HG02885 (cell line): ENCODE measurements around the gene ASIC4.

Source experiments
- ATAC-seq: cut with Tn5 transposase; IDR thresholded peaks from one replicate; pipeline ENCODE4 v1.9.1; 2021; ENCODE audit warnings: mild to moderate bottlenecking; ENCODE audit not compliant: unreplicated experiment, poor library complexity

ASIC4 gene

GRCh38 chr2:219514196-219514761, at the start of gene ASIC4:
Gene ASIC4, plus strand, starts transcription at chr2:219514482. Its CDS starts 243 bp downstream, at chr2:219514725.
- ATAC-seq: no peak

GRCh38 chr2:219465659-219466561, 48.4 kb upstream of the ASIC4 start:
- ATAC-seq: no peak

- ATAC-seq: no peak
These were observed 47.2 kb upstream of the ASIC4 start for GRCh38 chr2:219466816-219467735.

GRCh38 chr2:219467736-219468075, 46.6 kb upstream of the ASIC4 start:
- ATAC-seq: no peak

- ATAC-seq: no peak
These were observed 45.7 kb upstream of the ASIC4 start for GRCh38 chr2:219468410-219469185.

- ATAC-seq: no peak
These were observed 45.0 kb upstream of the ASIC4 start for GRCh38 chr2:219469186-219469724.

GRCh38 chr2:219470429-219470828, 43.9 kb upstream of the ASIC4 start:
- no peak for ATAC-seq

- no peak for ATAC-seq
These were observed 42.6 kb upstream of the ASIC4 start for GRCh38 chr2:219471476-219472371.

- ATAC-seq: no peak
These were observed 41.6 kb upstream of the ASIC4 start for GRCh38 chr2:219472629-219473187.

GRCh38 chr2:219473511-219473910, 40.8 kb upstream of the ASIC4 start:
- ATAC-seq: no peak

GRCh38 chr2:219474285-219475060, 39.8 kb upstream of the ASIC4 start:
- no peak for ATAC-seq

GRCh38 chr2:219475278-219475677, 39.0 kb upstream of the ASIC4 start:
- no peak for ATAC-seq

GRCh38 chr2:219475697-219476651, 38.3 kb upstream of the ASIC4 start:
- peak; percentile 67 for ATAC-seq

GRCh38 chr2:219476652-219477151, 37.6 kb upstream of the ASIC4 start:
- ATAC-seq: no peak

GRCh38 chr2:219477179-219477578, 37.1 kb upstream of the ASIC4 start:
- ATAC-seq: no peak

- no peak for ATAC-seq
These were observed 36.5 kb upstream of the ASIC4 start for GRCh38 chr2:219477815-219478214.
